ENCODE results near the gene FMN1. TPM values are rescaled to one million over a fixed set of nuclear protein-coding genes. Genes with fewer than 3 reads are reported as not detected.

FMN1 gene
- polyA plus RNA-seq, 2 donors = 1.0 to 2.1 TPM

Other genes with a start within 250 kb of the FMN1 start
- gene RYR3, start 116.3 kb upstream of the FMN1 start, polyA plus RNA-seq = 1 to 10 TPM; 1.0 to 1.8 TPM

All from esophagus (tissue), 2 donors.